Measurements from ENCODE around the gene PLEKHA1.

PLEKHA1 gene

DNA sequence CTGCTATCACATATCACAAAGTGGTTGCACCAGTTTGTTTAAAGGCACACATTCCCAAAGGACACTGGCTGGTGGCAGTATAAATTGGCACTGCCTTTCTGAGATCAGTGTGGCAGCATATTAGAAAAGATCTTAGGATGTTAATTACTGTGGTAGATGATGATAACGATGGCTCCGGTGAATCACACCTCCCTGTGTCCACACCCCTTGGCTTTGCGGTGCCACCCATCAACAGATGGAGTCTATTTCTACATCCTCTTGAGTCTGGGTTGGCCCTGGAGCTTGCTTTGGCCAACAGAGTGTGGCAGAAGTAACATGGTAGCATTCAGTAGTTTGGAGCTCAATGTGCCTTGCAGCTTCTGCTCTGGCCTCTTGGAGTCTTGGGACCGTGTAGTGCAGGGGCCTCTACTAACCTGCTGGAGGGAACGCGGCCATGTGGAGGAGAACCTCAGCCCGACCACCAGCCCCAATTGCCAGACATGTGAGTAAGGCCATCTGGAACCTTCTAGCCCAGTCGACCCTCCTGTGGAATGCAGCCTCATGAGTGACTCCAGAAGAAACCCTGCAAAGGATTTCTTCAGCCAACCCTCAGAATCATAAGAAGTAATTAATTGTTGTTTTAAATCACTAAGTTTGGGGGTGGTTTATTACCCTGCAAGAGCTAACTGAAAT lies 27.2 kb upstream of the PLEKHA1 start:
- DNase-seq (ENCODE audit: low spot score) = no peak

DNA sequence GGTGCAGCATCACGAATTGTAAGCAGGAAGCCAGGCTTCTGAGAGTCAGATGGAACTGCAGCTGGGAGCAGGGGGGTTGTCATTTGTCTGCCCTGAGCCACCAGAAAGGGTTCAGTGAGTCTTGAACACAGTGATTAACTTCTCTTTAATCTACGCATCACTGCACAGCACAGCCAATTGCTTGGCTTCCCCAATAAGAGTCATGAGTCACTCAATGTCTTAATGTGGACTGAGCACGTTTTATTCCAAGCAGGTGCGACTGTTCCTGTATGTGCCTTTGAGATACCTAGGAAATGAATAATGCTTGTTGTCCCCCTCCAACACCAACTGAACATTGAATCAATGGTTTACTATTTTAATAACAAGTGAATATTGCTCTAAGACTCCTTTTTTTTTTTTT lies 26.0 kb upstream of the PLEKHA1 start:
- DNase-seq (ENCODE audit: low spot score) = no peak

DNA sequence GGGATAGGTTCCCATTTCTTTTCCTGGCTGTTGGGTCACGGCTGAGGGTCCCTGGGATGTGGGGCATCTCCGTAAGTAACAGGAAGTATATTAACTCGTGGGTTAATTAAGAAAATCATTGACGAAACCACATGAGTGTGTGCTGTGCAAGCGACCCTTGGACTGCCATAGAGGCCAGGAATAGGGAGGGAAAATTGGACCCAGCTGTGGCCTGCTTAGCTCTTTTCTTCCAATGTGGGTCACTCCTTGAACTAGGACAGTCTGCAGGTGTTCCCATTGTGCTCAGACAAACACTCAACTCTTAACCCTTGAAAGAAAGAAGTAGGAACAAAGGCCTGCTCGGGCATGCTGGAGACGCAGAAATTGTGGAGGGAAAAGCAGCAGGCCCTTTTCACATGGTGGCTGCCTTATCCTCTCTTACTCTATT lies 25.6 kb upstream of the PLEKHA1 start:
- no peak for DNase-seq (ENCODE audit: low spot score)

DNA sequence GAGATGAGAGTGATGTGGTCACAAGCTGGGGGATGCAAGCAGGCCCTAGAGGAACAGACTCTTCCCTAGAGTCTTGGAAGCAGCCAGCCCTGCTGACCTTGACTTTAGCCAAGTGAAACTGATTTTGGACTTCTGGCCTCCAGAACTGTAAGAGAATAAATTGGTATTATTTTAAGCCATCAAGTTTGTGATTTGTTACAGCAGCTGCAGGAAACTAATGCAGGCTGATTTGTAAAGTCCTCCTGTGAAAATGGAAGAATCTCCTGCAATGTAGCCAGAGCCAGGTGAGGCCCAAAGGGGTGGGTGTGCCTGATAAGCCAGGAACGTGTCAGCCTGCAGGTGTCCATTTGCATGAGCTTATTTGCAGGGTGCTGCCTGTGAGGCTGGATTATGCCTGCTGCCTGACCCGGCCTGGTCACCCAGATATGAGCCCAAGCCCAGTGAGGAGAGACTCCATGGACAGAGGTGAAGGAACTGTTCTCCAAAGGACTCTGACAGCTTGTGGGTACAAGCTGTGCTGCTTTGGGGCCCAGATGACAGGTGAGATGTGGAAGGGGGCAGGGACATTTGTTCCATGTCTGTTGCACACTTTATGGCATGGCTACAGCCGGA lies 24.6 kb upstream of the PLEKHA1 start:
- no peak for DNase-seq (ENCODE audit: low spot score)

DNA sequence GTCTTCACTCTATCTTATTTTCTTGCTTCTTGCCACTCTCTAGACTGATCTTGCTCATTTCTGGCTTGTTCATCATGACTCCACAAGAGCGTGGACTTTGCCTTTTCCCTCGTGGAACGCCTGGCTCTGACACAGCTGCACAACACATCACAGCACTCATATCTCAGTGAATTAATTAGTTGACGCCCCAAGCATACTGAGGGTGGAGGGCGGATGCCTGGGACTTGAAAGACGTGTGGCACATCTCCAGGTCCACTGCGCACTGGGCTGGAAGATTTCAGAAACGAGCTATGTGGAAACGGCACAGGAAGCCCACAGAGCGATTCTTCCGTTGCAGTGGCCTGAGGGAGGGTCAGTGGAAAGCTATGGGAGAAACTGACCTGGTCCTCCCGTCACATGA lies 23.6 kb upstream of the PLEKHA1 start:
- no peak for DNase-seq (ENCODE audit: low spot score)

DNA sequence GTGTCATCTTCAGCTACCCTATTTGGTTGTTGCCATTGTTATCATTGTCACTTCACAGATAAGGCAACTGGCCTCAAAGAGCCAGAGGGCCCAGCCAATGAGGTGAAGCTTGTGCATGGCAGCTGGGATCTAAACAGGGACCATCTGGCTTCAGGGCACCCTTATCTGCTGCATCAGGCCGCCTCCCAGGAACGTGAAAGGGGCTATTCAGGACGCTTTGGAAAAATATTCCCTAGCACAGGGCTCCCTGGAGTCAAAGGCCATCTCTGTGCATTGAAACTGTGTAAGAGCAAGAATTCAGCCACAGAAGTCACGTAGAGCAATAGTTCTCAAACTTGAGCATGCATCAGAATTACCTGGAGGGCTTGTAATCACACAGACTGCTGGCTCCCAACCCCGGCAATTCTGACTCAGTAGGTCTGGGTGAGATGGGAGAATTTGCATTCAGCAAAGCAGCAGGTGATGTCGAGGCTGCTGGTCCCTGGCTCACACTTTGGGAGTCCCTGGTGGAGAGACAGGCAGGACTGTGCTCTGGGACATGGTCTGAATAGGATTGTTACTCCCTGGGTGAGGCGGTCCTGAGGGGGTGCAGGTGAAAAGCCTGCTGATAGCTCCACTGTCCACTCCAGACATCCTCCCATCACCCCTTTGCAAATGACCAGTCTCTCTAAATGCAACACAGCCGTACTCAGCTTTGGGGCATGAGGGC lies 21.5 kb upstream of the PLEKHA1 start:
- no peak for DNase-seq (ENCODE audit: low spot score)

DNA sequence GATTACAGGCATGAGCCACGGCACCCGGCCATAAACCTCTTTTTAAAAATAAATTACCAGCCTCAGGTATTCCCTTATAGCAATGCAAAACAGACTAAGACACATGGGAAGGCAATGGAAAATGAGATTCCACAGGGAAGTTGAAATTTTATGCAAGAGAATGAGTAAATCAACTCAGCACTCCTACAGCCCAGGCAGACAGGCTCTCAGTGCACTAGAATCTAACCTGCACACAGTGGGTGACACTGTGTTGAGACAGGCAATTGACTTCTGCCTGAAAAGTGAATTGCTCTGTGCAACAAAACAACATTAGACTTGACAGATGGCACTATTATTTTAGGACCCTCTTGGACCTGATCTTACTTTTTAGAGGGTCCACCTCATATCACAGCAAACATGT lies 20.1 kb upstream of the PLEKHA1 start:
- DNase-seq (ENCODE audit: low spot score) = no peak

DNA sequence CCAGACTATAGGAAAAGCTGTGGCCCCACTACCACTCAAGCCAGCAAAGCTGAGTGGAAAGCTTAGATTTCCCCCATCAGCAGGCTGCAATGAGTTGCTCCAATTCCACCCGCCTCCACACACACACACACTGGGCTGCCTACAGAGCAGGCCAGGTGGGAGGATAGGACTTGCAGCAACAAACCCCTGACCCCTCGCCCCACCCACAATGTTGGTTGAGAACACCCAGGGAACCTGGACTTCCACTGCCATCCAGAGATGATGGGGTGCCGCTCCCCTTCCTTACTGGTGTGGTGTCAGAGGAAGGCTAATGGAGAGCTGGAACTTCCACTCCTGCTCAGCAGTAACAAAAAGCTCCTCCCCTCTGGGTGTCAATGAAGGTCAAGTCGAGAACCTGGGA lies 16.8 kb upstream of the PLEKHA1 start:
- DNase-seq (ENCODE audit: low spot score) = no peak

DNA sequence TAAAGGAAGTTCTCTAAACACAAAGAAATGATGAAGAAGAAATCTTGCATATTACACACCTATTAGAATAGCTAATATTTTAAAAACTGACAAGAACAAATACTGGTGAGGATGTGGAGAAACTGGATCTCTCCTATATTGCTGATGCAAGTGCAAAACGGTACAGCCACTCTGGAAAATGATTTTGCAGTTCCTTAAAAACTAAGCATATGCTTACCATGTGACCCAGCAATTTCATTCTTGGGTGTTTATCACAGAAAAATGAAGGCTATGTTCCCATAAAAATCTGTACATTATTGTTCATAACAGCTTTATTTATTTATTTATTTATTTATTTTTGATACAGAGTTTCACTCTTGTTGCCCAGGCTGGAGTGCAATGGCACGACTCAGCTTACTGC lies 14.9 kb upstream of the PLEKHA1 start:
- DNase-seq (ENCODE audit: low spot score) = no peak

DNA sequence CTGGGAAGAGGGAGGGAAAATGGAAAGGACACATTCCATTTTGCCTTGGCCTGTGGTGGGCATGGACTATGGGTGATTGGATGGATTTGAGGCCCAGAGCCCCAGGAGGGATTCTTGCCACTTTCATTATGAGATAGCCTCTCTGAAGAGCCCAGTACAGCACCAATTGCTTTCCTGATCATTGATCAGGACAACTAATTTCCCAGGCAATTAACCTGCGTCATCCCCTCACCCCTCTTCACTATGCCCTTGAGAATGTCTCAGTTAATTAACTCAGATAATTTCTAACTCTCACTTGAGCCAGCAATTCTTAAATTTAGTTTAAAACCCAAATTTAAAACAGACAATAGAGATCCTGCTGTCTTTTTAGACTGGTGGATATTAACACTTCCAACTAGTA lies 13.5 kb upstream of the PLEKHA1 start:
- DNase-seq (ENCODE audit: low spot score) = no peak

DNA sequence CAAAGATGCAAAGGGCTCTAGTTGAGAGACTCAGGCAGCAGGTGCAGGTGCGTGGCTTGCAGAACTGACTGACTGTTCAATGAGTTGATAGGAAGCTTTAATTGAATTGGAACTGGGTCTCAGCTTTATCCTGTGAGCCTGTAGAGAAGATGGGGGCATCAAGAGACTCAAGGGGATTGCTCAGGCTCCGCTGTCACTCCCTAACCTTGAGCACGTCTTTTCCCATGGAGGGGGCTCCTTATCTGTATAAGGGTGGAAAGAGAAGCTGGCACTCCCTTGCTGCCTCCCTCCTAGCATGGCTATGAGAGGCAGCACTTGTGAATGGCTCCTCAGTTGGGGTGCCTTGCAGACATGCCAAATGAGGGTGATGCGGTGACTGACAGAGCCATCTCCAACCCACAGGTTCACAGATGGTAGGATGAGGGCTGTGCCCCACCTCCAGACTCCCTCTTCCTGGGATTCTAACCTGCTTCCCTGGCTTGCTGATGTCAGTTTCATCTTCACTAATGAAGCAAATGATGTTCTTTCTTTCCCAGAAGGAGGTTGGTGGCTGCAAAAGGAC lies 12.4 kb upstream of the PLEKHA1 start:
- no peak for DNase-seq (ENCODE audit: low spot score)

DNA sequence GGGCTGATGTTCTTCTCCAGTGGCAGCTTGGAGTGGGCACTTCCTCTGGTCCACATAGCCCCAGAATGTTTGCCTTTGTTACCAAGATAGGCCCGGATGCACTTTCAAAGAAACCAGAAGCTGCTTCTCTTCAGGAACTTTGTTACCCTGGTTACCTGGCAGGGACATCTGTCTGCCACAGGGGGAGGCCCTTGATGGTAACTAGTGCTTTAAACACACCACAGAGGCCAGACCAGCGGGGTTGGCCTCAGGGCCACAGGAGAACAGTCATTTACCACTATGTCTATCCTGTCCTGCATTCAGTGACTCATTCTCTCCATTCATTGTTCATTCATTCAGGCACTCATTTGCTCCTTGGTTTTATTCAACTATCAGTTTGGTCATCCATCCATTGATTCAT lies 11.9 kb upstream of the PLEKHA1 start:
- no peak for DNase-seq (ENCODE audit: low spot score)

DNA sequence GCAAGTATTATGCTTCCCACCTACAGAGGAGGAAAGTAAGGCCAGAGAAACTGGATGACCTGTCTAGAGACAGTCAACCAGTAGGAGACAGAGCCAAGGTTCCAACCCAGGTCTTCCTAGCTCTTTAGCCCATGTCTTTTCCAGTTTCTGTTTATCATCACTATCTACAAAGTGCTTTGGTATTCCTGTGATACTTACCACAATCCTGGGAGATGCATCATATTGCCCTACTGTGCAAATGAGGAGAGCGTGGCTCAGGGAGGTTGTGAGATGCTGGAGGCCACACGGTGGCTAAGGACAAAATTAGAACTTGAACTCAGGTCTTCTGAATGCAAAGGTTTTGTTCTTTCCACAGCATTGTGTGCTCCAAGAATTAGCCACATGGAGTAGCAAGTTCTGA lies 11.2 kb upstream of the PLEKHA1 start:
- DNase-seq (ENCODE audit: low spot score) = no peak

DNA sequence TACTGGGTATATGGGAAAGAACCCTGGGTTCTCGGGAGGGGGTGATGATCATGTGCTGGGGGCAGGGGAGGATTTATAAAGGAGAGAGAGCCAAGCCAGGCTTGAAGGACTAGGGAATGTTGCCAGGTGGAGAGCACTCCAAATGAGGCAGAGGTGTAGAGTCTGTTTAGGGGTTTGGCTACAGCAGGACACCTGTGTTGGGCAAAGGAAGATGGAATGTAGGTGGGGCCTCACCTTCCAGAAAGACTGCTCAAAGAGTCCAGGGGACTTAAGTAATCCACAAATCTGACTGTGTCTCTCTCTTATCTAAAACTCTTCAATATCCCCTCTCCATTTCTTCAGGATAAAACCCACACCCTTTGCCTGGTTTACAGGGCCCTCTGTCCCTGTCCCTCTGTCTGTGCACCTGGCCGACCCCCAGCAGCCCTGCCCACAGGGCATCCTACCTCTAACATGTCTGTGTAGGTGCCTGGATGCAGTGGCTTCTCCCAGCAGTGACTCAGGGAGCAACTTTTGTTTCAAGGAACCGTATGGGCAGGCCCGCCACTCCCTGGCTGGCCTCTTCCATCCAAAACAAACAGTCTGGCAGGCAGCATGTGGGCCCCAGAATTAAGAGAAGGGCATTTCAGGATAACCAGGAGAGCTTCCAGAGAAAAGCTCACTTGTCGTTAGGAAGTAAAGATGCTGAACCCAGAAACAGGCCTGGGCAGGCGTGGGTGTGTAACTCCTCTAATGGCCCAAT lies 10.6 kb upstream of the PLEKHA1 start:
- DNase-seq (ENCODE audit: low spot score) = no peak

DNA sequence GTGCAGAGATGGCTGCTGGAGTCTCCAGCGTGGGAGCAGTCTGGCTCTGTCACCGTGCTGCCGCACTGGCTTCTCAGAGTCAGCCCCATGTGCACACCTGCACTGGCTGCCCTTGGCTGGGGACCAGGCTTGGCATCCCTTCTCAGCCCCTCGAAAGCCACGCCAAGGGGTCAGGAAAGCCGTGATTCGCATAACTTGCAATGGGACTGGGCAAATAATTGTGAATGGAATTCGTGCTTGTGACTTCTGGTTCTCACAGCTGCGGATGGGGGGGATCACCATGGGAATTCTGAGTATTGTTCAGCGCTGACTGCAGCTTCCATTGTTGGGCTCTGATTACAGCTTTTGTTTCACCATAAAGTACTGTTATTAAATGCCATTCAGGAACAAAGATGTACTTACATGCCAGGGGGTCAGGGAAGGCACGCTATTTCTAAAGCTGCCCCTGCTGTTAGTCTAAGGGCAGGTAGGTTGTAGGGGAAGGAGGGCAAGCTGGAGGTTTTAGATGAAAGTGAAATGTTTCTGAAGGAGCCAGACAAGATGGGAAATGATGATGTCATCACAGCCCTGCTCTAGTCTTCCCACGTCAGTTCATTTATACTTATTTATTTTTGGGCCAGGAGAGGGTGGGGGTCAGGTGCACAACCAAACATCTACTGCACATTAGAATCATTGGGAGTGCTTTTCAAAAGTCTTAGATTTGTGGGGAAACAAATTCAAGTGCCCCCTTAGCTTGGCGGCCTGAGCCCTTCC lies 5.8 kb upstream of the PLEKHA1 start:
- no peak for DNase-seq (ENCODE audit: low spot score)

DNA sequence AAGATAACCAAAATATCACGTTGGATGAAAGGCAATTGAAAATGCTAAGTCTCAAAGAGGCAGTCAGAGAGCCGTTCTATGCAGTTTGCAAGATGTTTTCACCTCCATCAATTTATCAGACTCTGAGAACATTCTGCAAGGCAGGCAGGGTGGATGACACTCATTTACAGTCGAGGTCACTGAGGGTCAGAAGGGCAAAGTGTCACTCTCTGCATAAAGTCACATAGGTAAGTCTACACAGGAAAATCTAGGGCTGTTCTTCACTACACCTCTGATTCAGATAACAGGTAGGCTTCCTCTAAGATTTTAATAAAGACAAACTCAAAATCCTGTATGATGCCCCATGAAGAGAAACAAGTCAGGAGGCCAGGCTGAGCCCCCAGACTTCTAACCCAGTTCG lies 1.4 kb upstream of the PLEKHA1 start:
- no peak for DNase-seq (ENCODE audit: low spot score)

DNA sequence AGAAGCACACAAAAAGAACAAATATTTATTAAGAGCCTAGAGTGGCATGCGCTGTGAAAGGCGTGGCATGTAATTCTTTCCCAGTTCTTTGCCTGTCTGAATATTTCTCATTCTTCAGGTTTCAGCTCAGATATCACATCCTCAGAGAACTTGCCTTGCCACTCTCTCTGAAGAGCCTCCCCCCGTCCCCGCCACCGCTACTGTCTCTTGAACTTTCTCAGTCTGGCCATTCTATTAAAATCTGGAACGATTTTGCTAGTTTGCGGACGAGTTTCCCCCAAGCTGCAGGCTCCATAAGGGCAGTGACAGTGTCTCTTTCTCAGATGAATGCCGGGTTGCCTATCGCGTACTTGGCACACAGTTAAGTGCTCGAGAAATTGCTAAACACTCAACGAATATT lies 787 bp upstream of the PLEKHA1 start:
- no peak for DNase-seq (ENCODE audit: low spot score)

DNA sequence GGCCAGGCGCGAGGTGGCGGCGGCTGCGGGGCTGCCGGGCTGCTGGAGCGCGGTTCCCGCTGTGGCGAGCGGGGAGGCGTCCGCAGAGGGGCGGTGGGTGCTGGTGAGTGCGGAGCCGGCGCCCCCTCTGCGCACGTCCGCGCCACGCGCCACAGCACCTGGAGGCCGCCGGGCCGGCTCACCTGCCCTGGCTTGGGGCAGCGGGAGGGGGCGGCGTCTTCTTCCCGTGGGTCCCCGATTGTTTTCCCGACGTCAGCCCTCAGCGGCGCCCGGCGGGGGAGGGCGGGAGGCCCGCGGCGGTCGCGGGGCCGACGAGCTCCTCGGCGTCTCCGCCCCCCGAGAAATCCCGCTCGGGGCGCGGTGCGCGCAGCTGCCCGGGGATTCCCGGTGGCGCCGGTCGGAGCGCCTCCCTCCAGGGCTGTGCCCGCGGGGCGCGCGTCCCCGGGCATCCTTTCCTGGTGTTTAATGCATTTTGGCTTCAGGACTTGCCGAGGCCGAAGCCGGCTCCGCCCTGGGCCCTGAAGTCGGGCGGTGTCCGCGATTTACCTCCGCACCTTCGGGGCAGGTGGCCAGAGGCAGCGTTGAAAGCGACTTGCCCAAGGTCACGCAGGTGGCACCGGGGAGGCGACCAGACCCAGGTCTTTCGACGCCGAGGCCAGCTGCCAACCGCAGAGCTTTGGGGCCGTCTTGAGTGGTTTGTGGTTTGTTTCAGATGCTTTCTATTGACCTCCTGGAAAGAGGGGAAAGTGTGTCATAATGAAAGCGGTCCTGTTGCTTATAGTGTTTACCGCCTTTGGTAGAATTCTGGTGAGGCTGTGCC lies 561 bp downstream of the PLEKHA1 start:
- peak; percentile 66 for DNase-seq (ENCODE audit: low spot score)

DNA sequence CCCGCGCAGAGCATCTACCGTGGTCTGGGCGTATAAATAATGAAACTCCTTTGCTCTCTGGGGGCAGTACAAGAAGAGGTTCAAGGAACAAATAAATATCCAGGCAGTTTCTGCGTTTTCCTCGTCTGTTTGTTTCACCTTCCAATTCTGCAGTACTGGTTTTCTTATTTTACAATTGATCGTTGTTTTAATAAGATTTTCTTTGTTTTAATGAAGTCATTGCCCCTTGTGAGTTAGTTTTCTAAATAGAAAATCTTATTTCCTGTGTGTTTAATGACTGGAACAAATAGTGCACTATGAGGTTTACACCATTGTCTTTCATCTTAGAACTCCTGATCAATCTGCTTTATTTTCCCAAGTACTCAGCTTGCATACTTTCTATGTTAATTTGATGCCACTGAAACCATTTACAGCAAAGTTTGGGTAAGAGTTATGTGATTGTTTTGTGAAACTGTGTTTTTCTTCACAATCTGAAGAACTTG lies 1.2 kb downstream of the PLEKHA1 start:
- DNase-seq (ENCODE audit: low spot score) = no peak

DNA sequence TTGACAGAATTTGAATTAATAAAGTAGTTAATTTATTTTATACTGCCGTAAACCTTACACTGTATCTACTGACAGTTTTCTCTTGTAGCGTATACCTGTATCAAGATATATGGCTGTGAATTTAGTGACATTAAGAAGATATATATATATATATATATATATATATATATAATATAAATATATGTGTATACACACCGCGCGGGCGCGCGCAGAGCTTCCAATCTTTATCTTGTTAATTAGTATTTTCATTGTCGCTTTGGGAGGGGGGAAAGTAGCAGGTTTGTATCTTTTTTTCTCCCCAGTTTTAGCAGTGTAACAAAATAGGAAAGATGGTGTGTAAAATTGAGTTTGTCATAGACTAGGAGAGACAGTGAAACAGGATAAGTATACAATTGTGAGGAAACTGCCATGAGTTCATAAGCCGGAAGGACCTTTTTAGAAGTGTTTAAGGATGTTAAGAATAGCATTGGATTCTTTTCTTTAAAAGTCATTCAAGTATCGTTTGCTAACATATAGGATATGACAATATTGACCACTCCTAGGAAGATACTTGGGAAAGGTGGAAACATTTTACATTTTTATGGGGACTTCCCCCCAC lies 2.0 kb downstream of the PLEKHA1 start:
- no peak for DNase-seq (ENCODE audit: low spot score)

Data from CD4-positive, alpha-beta T cell treated with Interleukin-15 for 4 hours (primary cell).